Ovary (tissue), 9 donors: ENCODE data around the gene FAM184B. TPM values are rescaled to one million over a fixed set of nuclear protein-coding genes. Genes with fewer than 3 reads are reported as not detected.

Experiments used
- DNase-seq, 5 donors: peaks; one replicate each; pipeline ENCODE4 v3.0.0-alpha.2; 2019 to 2020
- H3K27ac ChIP-seq, 2 donors: fragments of 200-600 bp; one replicate each; pipeline versions ENCODE4 v1.5.1 to v1.8.0; 2019 to 2022
- H3K27me3 ChIP-seq: fragments of 200-600 bp; one replicate; pipeline ENCODE4 v1.8.0; 2022
- H3K36me3 ChIP-seq: fragments of 200-600 bp; sonication (generic); one replicate; pipeline ENCODE4 v1.5.1; 2019
- H3K4me1 ChIP-seq: one replicate; pipeline ENCODE4 v1.8.1; 2013; ENCODE audit warnings: mild to moderate bottlenecking, moderate library complexity; ENCODE audit not compliant: insufficient read depth
- H3K4me3 ChIP-seq: fragments of 200-600 bp; sonication (generic); one replicate; pipeline ENCODE4 v1.5.1; 2017
- H3K9me3 ChIP-seq, 2 donors: fragments of 200-600 bp in 1 of 2; sonication (generic) in 1 of 2; one replicate each; pipeline versions ENCODE4 v1.5.1 to v1.8.1; 2013 to 2019; ENCODE audit warnings: mild to moderate bottlenecking in 1 of 2, moderate library complexity in 1 of 2
- CTCF ChIP-seq, 3 donors: fragments of 450-650 bp in 2 of 3; fragments of 200-600 bp in 1 of 3; IDR thresholded peaks; one replicate each; pipeline versions ENCODE4 v1.5.1 to v1.8.0; 2016 to 2022; ENCODE audit warnings: antibody characterized with exemption in 3 of 3, mild to moderate bottlenecking in 1 of 3
- EP300 ChIP-seq: sonication (generic); formaldehyde crosslinking; IDR thresholded peaks from one replicate; pipeline ENCODE4 v1.6.1; 2017; ENCODE audit warnings: antibody characterized with exemption
- POLR2A ChIP-seq: fragments of 450-650 bp; IDR thresholded peaks from one replicate; pipeline ENCODE4 v1.6.1; 2017; ENCODE audit warnings: antibody characterized with exemption, mild to moderate bottlenecking, moderate library complexity
- WGBS, 3 donors: extraction: QIAGEN DNeasy Blood & Tissue Kit in 1 of 3; methylation state at CpG; one replicate each; pipeline versions ENCODE4 v1.1.5 to v1.1.7; 2013 to 2017; 5-methylcytosine and 5-hydroxymethylcytosine counted together
- intact Hi-C, 4 donors: fragments of 100-400 bp; cut with DNase I; formaldehyde crosslinking; loops; one replicate each; pipeline versions ENCODE4 v1.11.0 to v1.15.1; 2022 to 2023
- polyA plus RNA-seq, 2 donors: library from polyadenylated mRNA; stranded (reverse); fragments of 200-250 nt in 1 of 2; fragments of 350-450 nt in 1 of 2; fragmentation: Illumina TruSeq in 1 of 2; extraction: RNeasy Lipid Tissue Mini Kit (QIAGEN cat#74804) in 1 of 2; gene quantifications; one replicate each; pipeline ENCODE4 v1.2.3, GENCODE V29; 2013 to 2014
- total RNA-seq, 7 donors: library from RNA; depleted of rRNA in 2 of 7; stranded (reverse); fragments of >200 nt in 2 of 7; fragmentation: NEBNext Ultra II Directional in 3 of 7; extraction: Animal tissue kit (Norgen Biotek cat#: 25700) in 3 of 7; gene quantifications; one replicate each; pipeline versions ENCODE4 v1.1.0 to v1.2.4, GENCODE V29; 2016 to 2023
- donor health status: DM: no; HTN: no; CAD: no; lungs with moderate emphysema.
- donor health status: DM: no; HTN: no; CAD: no.
- donor health status: Bipolar disorder and iron deficiency.
- donor health status: DM: yes; HTN: yes; CAD: no.
- donor health status: DM: no; HTN: no; CAD: no.
- donor health status: DM: yes; HTN: yes; CAD: no.

FAM184B gene
- total and polyA plus RNA-seq, 9 donors, result 0.03 to 0.17 (median 0.04) TPM; not detected in 5

- WGBS, 3 donors, result 78 to 87% (median 83%) methylated on average over 9 of the region's 9 CpGs
- Histone ChIP-seq H3K4me1 (no peaks in the 10 kb centered on the region), H3K27me3 (no peaks in the 10 kb centered on the region), H3K4me3 (no peak overlapping the region), H3K36me3 (no peaks in the 10 kb centered on the region), H3K9me3 (no peaks in the 10 kb centered on the region), H3K27ac (no peak overlapping the region)
- TF ChIP-seq CTCF (IDR thresholded peaks at IDR 0.05) (no peak), EP300 (no peak), POLR2A (no peak)
- intact Hi-C loops, result no loop called here
- no peak for DNase-seq
Measured at GRCh38 chr4:17657849-17658248, 123.6 kb downstream of the FAM184B start.

GRCh38 chr4:17657090-17657489, 124.3 kb downstream of the FAM184B start:
- Histone ChIP-seq H3K36me3 (no peaks in the 10 kb centered on the region), H3K27ac (no peak overlapping the region), H3K9me3 (no peaks in the 10 kb centered on the region), H3K4me1 (no peaks in the 10 kb centered on the region), H3K4me3 (no peak overlapping the region), H3K27me3 (no peaks in the 10 kb centered on the region)
- intact Hi-C loops, result no loop called here
- TF ChIP-seq POLR2A (no peak), CTCF (IDR thresholded peaks at IDR 0.05) (no peak), EP300 (no peak)
- DNase-seq, result no peak
- 64 to 83% (median 77%) methylated on average over 1 of the region's 1 CpG for WGBS, 3 donors

- WGBS, 3 donors, result 61 to 72% (median 64%) methylated on average over 8 of the region's 8 CpGs
- no peak for TF ChIP-seq EP300
- intact Hi-C loops, result no loop called here
Measured at GRCh38 chr4:17654701-17655100, 126.7 kb downstream of the FAM184B start.

GRCh38 chr4:17650406-17650805, 131.0 kb downstream of the FAM184B start:
- 87 to 94% (median 93%) methylated on average over 2 of the region's 2 CpGs for WGBS, 3 donors
- no peaks in the 10 kb centered on the region for H3K36me3 ChIP-seq
- H3K27me3 ChIP-seq, result no peaks in the 10 kb centered on the region
- no peak overlapping the region for H3K27ac ChIP-seq
- H3K4me3 ChIP-seq, result no peak overlapping the region
- H3K4me1 ChIP-seq, result no peaks in the 10 kb centered on the region
- TF ChIP-seq EP300 (no peak), POLR2A (no peak), CTCF (IDR thresholded peaks at IDR 0.05) (no peak)
- intact Hi-C loops, result no loop called here
- no peaks in the 10 kb centered on the region for H3K9me3 ChIP-seq
- no peak for DNase-seq

More at GRCh38 chr4:17654701-17655100, 126.7 kb downstream of the FAM184B start:
- Histone ChIP-seq H3K4me1 (no peaks in the 10 kb centered on the region), H3K9me3 (no peaks in the 10 kb centered on the region), H3K27ac (no peak overlapping the region), H3K4me3 (no peak overlapping the region), H3K27me3 (no peaks in the 10 kb centered on the region), H3K36me3 (no peaks in the 10 kb centered on the region)
- no peak for DNase-seq

- no peak overlapping the region for H3K4me3 ChIP-seq
- no peaks in the 10 kb centered on the region for H3K9me3 ChIP-seq
- intact Hi-C loops, result no loop called here
- TF ChIP-seq POLR2A, result no peak
- no peak for TF ChIP-seq CTCF (IDR thresholded peaks at IDR 0.05)
- no peak for TF ChIP-seq EP300
- H3K36me3 ChIP-seq, result no peaks in the 10 kb centered on the region
- no peaks in the 10 kb centered on the region for H3K4me1 ChIP-seq
- H3K27me3 ChIP-seq, result no peaks in the 10 kb centered on the region
- WGBS, 3 donors, result 84 to 88% (median 84%) methylated on average over 5 of the region's 5 CpGs
- no peak for DNase-seq
- no peak overlapping the region for H3K27ac ChIP-seq
Measured at GRCh38 chr4:17647927-17648326, 133.5 kb downstream of the FAM184B start.
